Ovary (tissue), 9 donors: Measurements from ENCODE around the gene P2RX2. TPM values are rescaled to one million over a fixed set of nuclear protein-coding genes. Genes with fewer than 3 reads are reported as not detected.

Experiments used
- DNase-seq, 5 donors: peaks; one replicate each; pipeline ENCODE4 v3.0.0-alpha.2; 2019 to 2020
- H3K27ac ChIP-seq, 2 donors: fragments of 200-600 bp; one replicate each; pipeline versions ENCODE4 v1.5.1 to v1.8.0; 2019 to 2022
- H3K27me3 ChIP-seq: fragments of 200-600 bp; one replicate; pipeline ENCODE4 v1.8.0; 2022
- H3K36me3 ChIP-seq: fragments of 200-600 bp; sonication (generic); one replicate; pipeline ENCODE4 v1.5.1; 2019
- H3K4me1 ChIP-seq: one replicate; pipeline ENCODE4 v1.8.1; 2013; ENCODE audit warnings: mild to moderate bottlenecking, moderate library complexity; ENCODE audit not compliant: insufficient read depth
- H3K4me3 ChIP-seq: fragments of 200-600 bp; sonication (generic); one replicate; pipeline ENCODE4 v1.5.1; 2017
- H3K9me3 ChIP-seq, 2 donors: fragments of 200-600 bp in 1 of 2; sonication (generic) in 1 of 2; one replicate each; pipeline versions ENCODE4 v1.5.1 to v1.8.1; 2013 to 2019; ENCODE audit warnings: mild to moderate bottlenecking in 1 of 2, moderate library complexity in 1 of 2
- CTCF ChIP-seq, 3 donors: fragments of 450-650 bp in 2 of 3; fragments of 200-600 bp in 1 of 3; IDR thresholded peaks; one replicate each; pipeline versions ENCODE4 v1.5.1 to v1.8.0; 2016 to 2022; ENCODE audit warnings: antibody characterized with exemption in 3 of 3, mild to moderate bottlenecking in 1 of 3
- EP300 ChIP-seq: sonication (generic); formaldehyde crosslinking; IDR thresholded peaks from one replicate; pipeline ENCODE4 v1.6.1; 2017; ENCODE audit warnings: antibody characterized with exemption
- POLR2A ChIP-seq: fragments of 450-650 bp; IDR thresholded peaks from one replicate; pipeline ENCODE4 v1.6.1; 2017; ENCODE audit warnings: antibody characterized with exemption, mild to moderate bottlenecking, moderate library complexity
- WGBS, 3 donors: extraction: QIAGEN DNeasy Blood & Tissue Kit in 1 of 3; methylation state at CpG; one replicate each; pipeline versions ENCODE4 v1.1.5 to v1.1.7; 2013 to 2017; 5-methylcytosine and 5-hydroxymethylcytosine counted together
- intact Hi-C, 4 donors: fragments of 100-400 bp; cut with DNase I; formaldehyde crosslinking; loops; one replicate each; pipeline versions ENCODE4 v1.11.0 to v1.15.1; 2022 to 2023
- polyA plus RNA-seq, 2 donors: library from polyadenylated mRNA; stranded (reverse); fragments of 200-250 nt in 1 of 2; fragments of 350-450 nt in 1 of 2; fragmentation: Illumina TruSeq in 1 of 2; extraction: RNeasy Lipid Tissue Mini Kit (QIAGEN cat#74804) in 1 of 2; gene quantifications; one replicate each; pipeline ENCODE4 v1.2.3, GENCODE V29; 2013 to 2014
- total RNA-seq, 7 donors: library from RNA; depleted of rRNA in 2 of 7; stranded (reverse); fragments of >200 nt in 2 of 7; fragmentation: NEBNext Ultra II Directional in 3 of 7; extraction: Animal tissue kit (Norgen Biotek cat#: 25700) in 3 of 7; gene quantifications; one replicate each; pipeline versions ENCODE4 v1.1.0 to v1.2.4, GENCODE V29; 2016 to 2023
- donor health status: DM: no; HTN: no; CAD: no; lungs with moderate emphysema.
- donor health status: DM: no; HTN: no; CAD: no.
- donor health status: Bipolar disorder and iron deficiency.
- donor health status: DM: yes; HTN: yes; CAD: no.
- donor health status: DM: no; HTN: no; CAD: no.
- donor health status: DM: yes; HTN: yes; CAD: no.

P2RX2 gene
- total and polyA plus RNA-seq, 9 donors, result 0.11 to 1.1 (median 0.45) TPM; not detected in 6

- Histone ChIP-seq H3K4me3 (no peak overlapping the region), H3K4me1 (no peaks in the 10 kb centered on the region), H3K27me3 (no peaks in the 10 kb centered on the region), H3K36me3 (no peaks in the 10 kb centered on the region), H3K27ac (no peak overlapping the region), H3K9me3 (no peaks in the 10 kb centered on the region)
- DNase-seq, result no peak
- intact Hi-C loops, result no loop called here
- 91 to 94% (median 92%) methylated on average over 32 of the region's 32 CpGs for WGBS, 3 donors
- no peak for TF ChIP-seq EP300
- no peak for TF ChIP-seq POLR2A
- TF ChIP-seq CTCF (IDR thresholded peaks at IDR 0.05), result no peak
These were observed 39.7 kb downstream of the P2RX2 start for GRCh38 chr12:132658149-132658894.

GRCh38 chr12:132659146-132659545, 40.6 kb downstream of the P2RX2 start:
- WGBS, 3 donors, result 87 to 92% (median 89%) methylated on average over 16 of the region's 16 CpGs
- H3K36me3 ChIP-seq, result no peaks in the 10 kb centered on the region
- no peaks in the 10 kb centered on the region for H3K4me1 ChIP-seq
- H3K27ac ChIP-seq, result no peak overlapping the region
- no peaks in the 10 kb centered on the region for H3K27me3 ChIP-seq
- no peak for DNase-seq
- TF ChIP-seq CTCF (IDR thresholded peaks at IDR 0.05) (no peak), POLR2A (no peak), EP300 (no peak)
- H3K4me3 ChIP-seq, result no peak overlapping the region
- no peaks in the 10 kb centered on the region for H3K9me3 ChIP-seq
- intact Hi-C loops, result no loop called here

GRCh38 chr12:132660052-132660451, 41.5 kb downstream of the P2RX2 start:
- 62 to 74% (median 69%) methylated on average over 5 of the region's 5 CpGs for WGBS, 3 donors
- no peak overlapping the region for H3K4me3 ChIP-seq
- intact Hi-C loops, result no loop called here
- no peaks in the 10 kb centered on the region for H3K27me3 ChIP-seq
- DNase-seq, result no peak
- no peak overlapping the region for H3K27ac ChIP-seq
- no peaks in the 10 kb centered on the region for H3K36me3 ChIP-seq
- H3K4me1 ChIP-seq, result no peaks in the 10 kb centered on the region
- no peaks in the 10 kb centered on the region for H3K9me3 ChIP-seq
- no peak for TF ChIP-seq EP300
- TF ChIP-seq CTCF (IDR thresholded peaks at IDR 0.05), result no peak
- no peak for TF ChIP-seq POLR2A

GRCh38 chr12:132660996-132661395, 42.4 kb downstream of the P2RX2 start:
- DNase-seq, result no peak
- no peak for TF ChIP-seq CTCF (IDR thresholded peaks at IDR 0.05)
- no peak for TF ChIP-seq POLR2A
- no peak for TF ChIP-seq EP300
- Histone ChIP-seq H3K4me1 (no peaks in the 10 kb centered on the region), H3K9me3 (no peaks in the 10 kb centered on the region), H3K27ac (no peak overlapping the region), H3K4me3 (no peak overlapping the region), H3K36me3 (no peaks in the 10 kb centered on the region), H3K27me3 (no peaks in the 10 kb centered on the region)
- 75 to 79% (median 76%) methylated on average over 11 of the region's 11 CpGs for WGBS, 3 donors
- intact Hi-C loops, result no loop called here
